Liver (tissue), 9 donors: ENCODE measurements around the gene CTAGE4. TPM values are rescaled to one million over a fixed set of nuclear protein-coding genes. Genes with fewer than 3 reads are reported as not detected.
"Not testable (repeated sequence)": the region's sequence is repeated elsewhere in the genome, so short reads cannot be mapped to it uniquely, and the experiment has no call there.

Experiments used
- DNase-seq: peaks from one replicate; pipeline ENCODE4 v3.0.0-alpha.2; 2017; ENCODE audit warnings: low spot score
- H3K27ac ChIP-seq, 2 donors: one replicate each; pipeline ENCODE4 v1.7.0; 2013; ENCODE audit warnings: inconsistent platforms in 2 of 2, low read length in 2 of 2, control low read depth in 1 of 2, low read depth in 1 of 2, mild to moderate bottlenecking in 1 of 2
- H3K27me3 ChIP-seq, 4 donors: one replicate each; pipeline versions ENCODE4 v1.6.1 to v1.7.0; 2013; ENCODE audit warnings: low read length in 3 of 4, inconsistent platforms in 1 of 4, mild to moderate bottlenecking in 1 of 4, moderate library complexity in 1 of 4; ENCODE audit not compliant: control insufficient read depth in 4 of 4, insufficient read depth in 4 of 4
- H3K36me3 ChIP-seq, 4 donors: one replicate each; pipeline versions ENCODE4 v1.6.1 to v1.7.0; 2013; ENCODE audit warnings: low read length in 3 of 4, mild to moderate bottlenecking in 3 of 4, low read depth in 1 of 4, moderate library complexity in 1 of 4; ENCODE audit not compliant: control insufficient read depth in 4 of 4, insufficient read depth in 3 of 4
- H3K4me1 ChIP-seq, 4 donors: one replicate each; pipeline versions ENCODE4 v1.6.1 to v1.7.0; 2013; ENCODE audit warnings: low read length in 3 of 4, mild to moderate bottlenecking in 3 of 4, moderate library complexity in 1 of 4; ENCODE audit not compliant: control insufficient read depth in 4 of 4, insufficient read depth in 4 of 4
- H3K4me3 ChIP-seq, 3 donors: one replicate each; pipeline versions ENCODE4 v1.6.1 to v1.7.0; 2013; ENCODE audit warnings: low read length in 3 of 3, control low read depth in 1 of 3, low read depth in 1 of 3, mild to moderate bottlenecking in 1 of 3
- H3K9ac ChIP-seq, 2 donors: one replicate each; pipeline ENCODE4 v1.7.0; 2013; ENCODE audit warnings: low read length in 2 of 2, mild to moderate bottlenecking in 2 of 2, moderate library complexity in 2 of 2, control low read depth in 1 of 2, low read depth in 1 of 2
- H3K9me3 ChIP-seq, 4 donors: one replicate each; pipeline versions ENCODE4 v1.6.1 to v1.7.0; 2013; ENCODE audit warnings: low read length in 3 of 4; ENCODE audit not compliant: control insufficient read depth in 4 of 4
- WGBS: extraction: QIAGEN DNeasy Blood & Tissue Kit; methylation state at CpG from one replicate; pipeline ENCODE4 v1.1.7; 2013; 5-methylcytosine and 5-hydroxymethylcytosine counted together
- polyA plus RNA-seq, 2 donors: library from polyadenylated mRNA; stranded (reverse) in 1 of 2; unstranded in 1 of 2; fragments of 200-250 nt in 1 of 2; fragments of >200 nt in 1 of 2; fragmentation: Nextera tagmentation in 1 of 2; extraction: Ambion mirVana in 1 of 2; gene quantifications; one replicate each; pipeline versions ENCODE4 v1.2.1 to v1.2.3, GENCODE V29; 2013 to 2015
- total RNA-seq, 2 donors: library from RNA; depleted of rRNA; stranded (reverse); fragments of >200 nt; gene quantifications; one replicate each; pipeline ENCODE4 v1.2.3, GENCODE V29; 2014
- donor health status: healthy.
- donor health status: healthy.
- donor health status: healthy.
- donor health status: healthy.
- donor health status: healthy.

CTAGE4 gene
- total and polyA plus RNA-seq, 4 donors: 0.55 to 1.7 (median 1.4) TPM

- not testable (repeated sequence) for H3K27me3 ChIP-seq, H3K36me3 ChIP-seq, H3K4me3 ChIP-seq, DNase-seq, H3K9ac ChIP-seq, H3K9me3 ChIP-seq, H3K27ac ChIP-seq, H3K4me1 ChIP-seq
These were observed 33.9 kb downstream of the CTAGE4 start for GRCh38 chr7:144217200-144217599.

DNA sequence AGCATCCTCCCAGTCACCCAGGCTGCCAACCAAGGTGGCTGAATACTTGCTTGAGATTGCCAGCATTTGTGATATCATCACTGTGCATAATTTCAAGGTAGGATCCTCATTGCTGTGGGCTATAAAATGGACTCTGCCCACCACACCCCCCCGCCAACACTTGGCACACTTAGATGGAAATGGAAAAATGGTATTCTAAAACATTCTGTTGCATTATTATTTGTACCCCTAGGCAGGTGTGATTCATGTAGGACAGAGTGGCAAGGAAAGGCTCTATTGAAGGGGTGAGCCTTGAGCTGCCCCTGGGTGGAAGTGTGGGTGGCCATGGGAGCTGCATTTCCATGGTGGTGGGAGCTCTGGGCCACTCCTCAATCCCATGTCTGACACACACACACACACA lies 35.3 kb downstream of the CTAGE4 start:
- not testable (repeated sequence) for H3K9me3 ChIP-seq, H3K9ac ChIP-seq, H3K4me3 ChIP-seq, DNase-seq, H3K4me1 ChIP-seq, H3K27me3 ChIP-seq, H3K27ac ChIP-seq, H3K36me3 ChIP-seq
- WGBS: 100% methylated on average over 1 of the region's 1 CpG

DNA sequence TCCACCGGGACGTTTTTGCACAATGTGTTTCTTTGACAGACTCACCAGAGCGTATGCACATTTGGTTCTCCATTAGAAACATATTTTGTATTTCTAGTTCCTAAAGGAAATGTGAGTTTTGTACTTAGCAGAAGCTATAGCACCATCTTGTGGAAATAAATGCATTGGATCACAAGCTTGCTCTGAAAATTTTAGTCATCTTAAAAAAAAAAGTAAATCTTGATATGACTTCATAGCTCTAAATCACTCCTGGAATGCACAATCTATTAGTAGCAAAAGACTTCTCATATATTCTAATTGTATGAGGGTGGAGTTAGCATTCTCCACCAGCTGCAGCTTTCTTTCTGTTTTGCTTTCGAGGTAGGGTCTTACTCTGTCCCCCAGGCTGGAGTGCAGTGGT lies 35.9 kb downstream of the CTAGE4 start:
- DNase-seq, H3K27ac ChIP-seq, H3K4me1 ChIP-seq, H3K27me3 ChIP-seq, H3K4me3 ChIP-seq, H3K36me3 ChIP-seq, H3K9ac ChIP-seq, H3K9me3 ChIP-seq: not testable (repeated sequence)
- WGBS: no CpG with 5 or more reads among the region's 4 CpGs

- not testable (repeated sequence) for H3K27me3 ChIP-seq, H3K9ac ChIP-seq, H3K9me3 ChIP-seq
These were observed 37.3 kb downstream of the CTAGE4 start for GRCh38 chr7:144220531-144220930.

GRCh38 chr7:144223675-144224074 lies 40.4 kb downstream of the CTAGE4 start:
- H3K36me3 ChIP-seq, H3K4me1 ChIP-seq, H3K27me3 ChIP-seq, H3K9ac ChIP-seq, DNase-seq, H3K9me3 ChIP-seq, H3K4me3 ChIP-seq, H3K27ac ChIP-seq: not testable (repeated sequence)

More at GRCh38 chr7:144220531-144220930, 37.3 kb downstream of the CTAGE4 start:
- not testable (repeated sequence) for H3K4me3 ChIP-seq, H3K36me3 ChIP-seq, H3K4me1 ChIP-seq, DNase-seq, H3K27ac ChIP-seq

DNA sequence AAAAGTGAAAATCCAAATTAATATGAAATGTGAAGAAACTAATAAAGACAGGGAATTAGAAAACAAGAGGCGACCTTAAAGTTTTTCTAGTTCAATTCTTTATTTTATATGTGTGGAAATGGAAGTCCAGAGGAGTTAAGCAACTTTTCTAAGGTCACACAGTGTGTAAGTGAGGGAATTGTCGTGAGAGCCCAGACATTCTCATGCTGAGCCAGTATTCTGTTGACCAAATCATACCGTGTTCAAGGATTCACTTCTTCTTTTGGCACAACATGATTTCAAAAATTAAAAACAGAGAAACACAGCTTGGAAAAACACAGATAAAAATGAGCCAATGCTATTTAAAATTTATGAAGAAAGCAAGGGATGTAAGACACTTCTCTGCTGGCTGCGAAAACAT lies 43.6 kb downstream of the CTAGE4 start:
- H3K27me3 ChIP-seq, H3K4me1 ChIP-seq, DNase-seq, H3K9ac ChIP-seq, H3K4me3 ChIP-seq, H3K9me3 ChIP-seq, H3K27ac ChIP-seq, H3K36me3 ChIP-seq: not testable (repeated sequence)
- 85% methylated on average over 3 of the region's 4 CpGs for WGBS

DNA sequence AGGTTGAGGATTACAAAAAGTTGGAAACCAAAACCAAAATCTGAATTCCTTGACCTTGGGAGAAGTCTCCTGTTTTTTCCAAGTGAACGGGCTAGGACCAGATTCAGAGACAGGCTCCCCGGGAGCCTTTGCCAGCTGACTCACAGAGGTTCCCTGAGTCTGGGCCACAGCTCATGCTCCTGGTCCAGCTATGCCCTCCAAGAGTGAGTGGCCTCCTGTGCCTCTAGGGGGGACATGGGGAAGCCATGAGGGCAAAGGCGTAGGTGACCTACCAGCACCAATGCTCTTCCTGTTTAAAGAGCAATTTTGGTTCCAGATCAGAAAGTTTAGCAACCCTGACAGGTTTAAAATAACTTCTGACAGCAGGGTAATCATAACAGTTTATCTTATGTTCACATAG lies 45.5 kb downstream of the CTAGE4 start:
- not testable (repeated sequence) for H3K4me1 ChIP-seq, H3K4me3 ChIP-seq, H3K27me3 ChIP-seq, H3K36me3 ChIP-seq, H3K9me3 ChIP-seq, H3K27ac ChIP-seq, H3K9ac ChIP-seq, DNase-seq
- WGBS: 96% methylated on average over 1 of the region's 3 CpGs

DNA sequence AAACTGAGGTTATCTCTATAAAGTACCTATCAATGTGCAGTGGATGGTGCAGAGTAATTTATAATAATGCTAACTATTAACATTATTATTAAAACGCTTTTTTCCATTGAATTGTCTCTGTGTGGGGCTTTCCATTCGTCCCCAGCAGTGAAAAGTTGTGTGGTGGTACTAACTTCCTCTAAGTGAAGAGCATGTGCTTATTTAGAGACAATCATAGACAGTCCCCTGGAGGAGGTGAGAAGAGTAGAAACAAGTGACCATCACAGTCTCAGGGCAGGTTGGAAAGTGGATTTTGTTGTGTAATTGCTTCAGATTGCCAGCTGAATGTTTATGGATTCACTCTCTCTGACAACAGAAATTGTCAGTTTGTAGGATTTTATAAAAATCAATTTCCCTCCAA lies 47.8 kb downstream of the CTAGE4 start:
- WGBS: no CpG with 5 or more reads among the region's 2 CpGs
- not testable (repeated sequence) for H3K27ac ChIP-seq, H3K27me3 ChIP-seq, DNase-seq, H3K4me3 ChIP-seq, H3K4me1 ChIP-seq, H3K9ac ChIP-seq, H3K36me3 ChIP-seq, H3K9me3 ChIP-seq

- H3K36me3 ChIP-seq, H3K9ac ChIP-seq, DNase-seq, H3K27me3 ChIP-seq, H3K4me3 ChIP-seq, H3K9me3 ChIP-seq, H3K27ac ChIP-seq, H3K4me1 ChIP-seq: not testable (repeated sequence)
- WGBS: 92% methylated on average over 1 of the region's 1 CpG
These were observed 49.8 kb downstream of the CTAGE4 start for GRCh38 chr7:144233039-144233438.
